ENCODE results near the gene SMAD6.

DNA sequence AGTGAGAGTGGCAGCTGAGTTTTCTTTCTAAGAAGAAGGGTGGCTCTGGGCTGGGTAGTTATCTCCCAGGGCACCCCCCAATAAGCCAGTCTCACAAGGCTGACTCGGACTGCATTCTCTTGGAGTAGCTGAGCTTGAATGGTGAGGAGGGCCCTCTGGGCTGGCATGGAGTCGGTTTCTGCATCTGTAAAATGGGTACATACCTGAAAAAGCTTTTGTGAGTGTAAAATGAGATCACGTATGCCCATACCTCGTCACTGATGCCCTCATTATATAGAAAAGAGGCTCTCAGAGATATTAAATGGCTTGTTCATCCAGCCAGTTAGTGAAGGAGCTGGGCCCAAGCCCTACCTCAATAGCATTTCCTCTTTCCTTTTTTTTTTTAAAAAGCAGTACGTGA lies 41.2 kb downstream of the SMAD6 start:
- TF ChIP-seq SRF (IDR thresholded peaks at IDR 0.05; ENCODE audit: low read depth), result no peak
- TF ChIP-seq, protein P1, sequence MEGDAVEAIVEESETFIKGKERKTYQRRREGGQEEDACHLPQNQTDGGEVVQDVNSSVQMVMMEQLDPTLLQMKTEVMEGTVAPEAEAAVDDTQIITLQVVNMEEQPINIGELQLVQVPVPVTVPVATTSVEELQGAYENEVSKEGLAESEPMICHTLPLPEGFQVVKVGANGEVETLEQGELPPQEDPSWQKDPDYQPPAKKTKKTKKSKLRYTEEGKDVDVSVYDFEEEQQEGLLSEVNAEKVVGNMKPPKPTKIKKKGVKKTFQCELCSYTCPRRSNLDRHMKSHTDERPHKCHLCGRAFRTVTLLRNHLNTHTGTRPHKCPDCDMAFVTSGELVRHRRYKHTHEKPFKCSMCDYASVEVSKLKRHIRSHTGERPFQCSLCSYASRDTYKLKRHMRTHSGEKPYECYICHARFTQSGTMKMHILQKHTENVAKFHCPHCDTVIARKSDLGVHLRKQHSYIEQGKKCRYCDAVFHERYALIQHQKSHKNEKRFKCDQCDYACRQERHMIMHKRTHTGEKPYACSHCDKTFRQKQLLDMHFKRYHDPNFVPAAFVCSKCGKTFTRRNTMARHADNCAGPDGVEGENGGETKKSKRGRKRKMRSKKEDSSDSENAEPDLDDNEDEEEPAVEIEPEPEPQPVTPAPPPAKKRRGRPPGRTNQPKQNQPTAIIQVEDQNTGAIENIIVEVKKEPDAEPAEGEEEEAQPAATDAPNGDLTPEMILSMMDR (IDR thresholded peaks at IDR 0.05 in 2 of 3, conservative IDR thresholded peaks at IDR 0.05 in 1 of 3; ENCODE audit: borderline replicate concordance in 1 of 3, insufficient read depth in 1 of 3, low read depth in 2 of 3, low read length in 2 of 3), result no peak
- no peak for TF ChIP-seq POLR2AphosphoS5 (IDR thresholded peaks at IDR 0.05; ENCODE audit: low read depth, low read length)
- no peak for TF ChIP-seq YY1 (IDR thresholded peaks at IDR 0.05; ENCODE audit: extremely low read depth, insufficient replicate concordance, low read depth, low read length)
- TF ChIP-seq POLR2A (IDR thresholded peaks at IDR 0.05; ENCODE audit: borderline replicate concordance, extremely low read depth, insufficient read depth, insufficient read length), result no peak
- TF ChIP-seq RAD21 (IDR thresholded peaks at IDR 0.05; ENCODE audit: low read depth), result no peak
- TF ChIP-seq, protein P2, sequence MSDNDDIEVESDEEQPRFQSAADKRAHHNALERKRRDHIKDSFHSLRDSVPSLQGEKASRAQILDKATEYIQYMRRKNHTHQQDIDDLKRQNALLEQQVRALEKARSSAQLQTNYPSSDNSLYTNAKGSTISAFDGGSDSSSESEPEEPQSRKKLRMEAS (IDR thresholded peaks at IDR 0.05), result no peak
- no peak for TF ChIP-seq EZH2 (IDR thresholded peaks at IDR 0.05)
- TF ChIP-seq TCF7L2 (IDR thresholded peaks at IDR 0.05; ENCODE audit: borderline replicate concordance, extremely low read depth, insufficient read depth, insufficient read length), result no peak

Data from HCT116 (cell line).